OCI-LY1 (cell line): Measurements from ENCODE around the gene OSBPL5.

ENCODE experiments used
- CTCF ChIP-seq: fragments of 200-600 bp; sonication (generic), shearing (Covaris generic); IDR thresholded peaks from 2 replicates; pipeline ENCODE4 v1.5.1; 2017; ENCODE audit warnings: mild to moderate bottlenecking, antibody characterized with exemption, low read length, moderate library complexity, mixed read lengths
- EZH2 ChIP-seq: fragments of 200-600 bp; sonication (generic), shearing (Covaris generic); IDR thresholded peaks from 2 replicates; pipeline ENCODE4 v1.8.0; 2017; ENCODE audit warnings: borderline replicate concordance, mixed run types, mild to moderate bottlenecking, antibody characterized with exemption, low read length, moderate library complexity, mixed read lengths

DNA sequence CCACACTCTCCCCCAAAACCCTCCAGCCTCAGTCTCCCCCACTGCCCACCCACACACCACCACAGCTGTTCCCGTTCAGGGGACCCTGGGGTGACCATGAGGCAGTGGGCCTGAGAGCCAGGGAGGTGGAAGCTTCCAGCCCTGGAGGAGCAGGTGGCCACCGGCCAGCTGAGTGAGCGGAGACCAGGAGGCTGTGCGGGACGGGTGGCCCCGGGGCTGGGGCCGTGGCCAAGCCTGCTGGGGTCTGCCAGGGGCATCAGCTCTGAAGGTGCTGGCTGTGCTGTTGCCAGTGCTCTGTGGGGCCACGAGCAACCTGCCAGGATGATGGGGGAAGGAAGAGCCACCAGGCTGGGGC is 26.0 kb downstream of the OSBPL5 start:
- no peak for TF ChIP-seq CTCF
- TF ChIP-seq EZH2 = no peak
